HG02759 (cell line): ENCODE results near the gene RAB23.
"Not testable (repeated sequence)": the region's sequence is repeated elsewhere in the genome, so short reads cannot be mapped to it uniquely, and the experiment has no call there.

Experiments used
- ATAC-seq: cut with Tn5 transposase; IDR thresholded peaks from one replicate; pipeline ENCODE4 v1.9.1; 2021; ENCODE audit warnings: mild to moderate bottlenecking, moderate library complexity; ENCODE audit not compliant: unreplicated experiment

The RAB23 gene

GRCh38 chr6:57243526-57243925 lies 21.4 kb upstream of the RAB23 start:
- not testable (repeated sequence) for ATAC-seq

- no peak for ATAC-seq
Observed at GRCh38 chr6:57242505-57242904, 20.4 kb upstream of the RAB23 start.

- no peak for ATAC-seq
Observed at GRCh38 chr6:57226221-57226620, 4.1 kb upstream of the RAB23 start.

GRCh38 chr6:57224769-57225515 lies 2.8 kb upstream of the RAB23 start:
- no peak for ATAC-seq

GRCh38 chr6:57222743-57223077 lies 603 bp upstream of the RAB23 start:
- ATAC-seq = no peak

- ATAC-seq = peak; percentile 60
Observed at GRCh38 chr6:57221191-57221935, 744 bp downstream of the RAB23 start.

GRCh38 chr6:57220083-57220703 lies 1.9 kb downstream of the RAB23 start:
- ATAC-seq = no peak

- ATAC-seq = no peak
Observed at GRCh38 chr6:57217270-57217669, 4.8 kb downstream of the RAB23 start.

GRCh38 chr6:57216235-57217101 lies 5.6 kb downstream of the RAB23 start:
- ATAC-seq = no peak

GRCh38 chr6:57215260-57215659 lies 6.8 kb downstream of the RAB23 start:
- no peak for ATAC-seq

GRCh38 chr6:57210060-57210459 lies 12.0 kb downstream of the RAB23 start:
- ATAC-seq = no peak

- ATAC-seq = no peak
Observed at GRCh38 chr6:57209030-57209429, 13.1 kb downstream of the RAB23 start.

- no peak for ATAC-seq
Observed at GRCh38 chr6:57207872-57208271, 14.2 kb downstream of the RAB23 start.

GRCh38 chr6:57207141-57207540 lies 15.0 kb downstream of the RAB23 start:
- no peak for ATAC-seq

GRCh38 chr6:57205550-57206328 lies 16.4 kb downstream of the RAB23 start:
- ATAC-seq = peak; percentile 57

- no peak for ATAC-seq
Observed at GRCh38 chr6:57201718-57202117, 20.4 kb downstream of the RAB23 start.

GRCh38 chr6:57198926-57199636 lies 23.0 kb downstream of the RAB23 start:
- no peak for ATAC-seq

- no peak for ATAC-seq
Observed at GRCh38 chr6:57195457-57195856, 26.6 kb downstream of the RAB23 start.

GRCh38 chr6:57193177-57193576 lies 28.9 kb downstream of the RAB23 start:
- ATAC-seq = no peak

GRCh38 chr6:57190140-57190539 lies 32.0 kb downstream of the RAB23 start:
- no peak for ATAC-seq
